Neural progenitor cell (in vitro differentiated cells): ENCODE data around the gene AP1S1. TPM values are rescaled to one million over a fixed set of nuclear protein-coding genes. Genes with fewer than 3 reads are reported as not detected.
A peak's percentile ranks its signal among the peaks of the same experiment; 100 is the strongest.

Source experiments
- DNase-seq: peaks from one replicate; pipeline ENCODE4 v3.0.0-alpha.2; 2016; ENCODE audit warnings: low spot score
- H2AFZ ChIP-seq: fragments of 200-600 bp; sonication (generic); replicated peaks from 2 replicates; pipeline ENCODE4 v1.6.1; 2016; ENCODE audit warnings: antibody characterized with exemption
- H3F3A ChIP-seq: fragments of 200-600 bp; sonication (generic); 2 replicates; pipeline ENCODE4 v1.6.1; 2016; ENCODE audit warnings: antibody characterized with exemption, low read depth
- H3K27ac ChIP-seq: fragments of 200-600 bp; sonication (generic); 2 replicates; pipeline ENCODE4 v1.5.1; 2016; ENCODE audit warnings: mild to moderate bottlenecking
- H3K27me3 ChIP-seq: fragments of 200-600 bp; sonication (generic); 2 replicates; pipeline ENCODE4 v1.6.1; 2016; ENCODE audit warnings: mild to moderate bottlenecking, moderate library complexity
- H3K36me3 ChIP-seq: fragments of 200-600 bp; sonication (generic); 2 replicates; pipeline ENCODE4 v1.5.1; 2016
- H3K4me1 ChIP-seq: fragments of 200-600 bp; sonication (generic); 2 replicates; pipeline ENCODE4 v1.6.1; 2016; ENCODE audit warnings: mixed run types
- H3K4me2 ChIP-seq: fragments of 200-600 bp; sonication (generic); 2 replicates; pipeline ENCODE4 v1.6.1; 2016
- H3K4me3 ChIP-seq: fragments of 200-600 bp; sonication (generic); 2 replicates; pipeline ENCODE4 v1.5.1; 2016
- H3K79me2 ChIP-seq: fragments of 200-600 bp; sonication (generic); 2 replicates; pipeline ENCODE4 v1.6.1; 2016; ENCODE audit warnings: low read depth
- H3K9ac ChIP-seq: fragments of 200-600 bp; sonication (generic); 2 replicates; pipeline ENCODE4 v1.6.1; 2016
- H3K9me3 ChIP-seq: fragments of 200-600 bp; sonication (generic); 2 replicates; pipeline ENCODE4 v1.5.1; 2016; ENCODE audit warnings: low read depth
- H4K20me1 ChIP-seq: fragments of 200-600 bp; sonication (generic); 2 replicates; pipeline ENCODE4 v1.6.1; 2016; ENCODE audit warnings: low read depth
- H3K27ac Mint-ChIP-seq: 3 replicates; pipeline ENCODE4 v1.8.0; 2021; ENCODE audit warnings: mixed read lengths
- H3K27me3 Mint-ChIP-seq: 2 replicates; pipeline ENCODE4 v1.8.0; 2022; ENCODE audit warnings: low read depth, mild to moderate bottlenecking, inconsistent platforms, moderate library complexity, mixed read lengths; ENCODE audit not compliant: insufficient read depth
- H3K36me3 Mint-ChIP-seq: 3 replicates; pipeline ENCODE4 v1.8.0; 2021; ENCODE audit warnings: mixed read lengths
- H3K4me1 Mint-ChIP-seq: 3 replicates; pipeline ENCODE4 v1.8.0; 2021; ENCODE audit warnings: mixed read lengths
- H3K4me3 Mint-ChIP-seq: 3 replicates; pipeline ENCODE4 v1.8.0; 2021; ENCODE audit warnings: mild to moderate bottlenecking, moderate library complexity, mixed read lengths
- H3K9me3 Mint-ChIP-seq: 3 replicates; pipeline ENCODE4 v1.8.0; 2020; ENCODE audit warnings: mixed read lengths
- CTCF ChIP-seq: fragments of 200-600 bp; sonication (generic); IDR thresholded peaks from 2 replicates; pipeline ENCODE4 v1.5.1; 2017; ENCODE audit warnings: antibody characterized with exemption, mild to moderate bottlenecking
- EZH2 ChIP-seq: fragments of 200-600 bp; sonication (generic); IDR thresholded peaks from 2 replicates; pipeline ENCODE4 v1.6.1; 2017; ENCODE audit warnings: antibody characterized with exemption, mild to moderate bottlenecking, moderate library complexity
- EZH2phosphoT487 ChIP-seq: fragments of 200-600 bp; sonication (generic); IDR thresholded peaks from 2 replicates; pipeline ENCODE4 v1.6.1; 2017; ENCODE audit warnings: antibody characterized with exemption
- total RNA-seq: library from RNA; depleted of rRNA; stranded (reverse); fragments of >200 nt; gene quantifications from 2 replicates; pipeline ENCODE4 v1.2.3, GENCODE V29; 2015; ENCODE audit warnings: low replicate concordance

The AP1S1 gene
- total RNA-seq, 1 donor from 2014 or later: 74.4 TPM

GRCh38 chr7:101168412-101169049 lies 14.3 kb downstream of the AP1S1 start:
- H3K27ac Mint-ChIP-seq: no peak overlapping the region
- Histone ChIP-seq H3F3A (peaks cover 15% of the 10 kb centered on the region), H3K79me2 (no peaks in the 10 kb centered on the region), H2AFZ (no peak overlapping the region), H3K27me3 (peaks cover 100% of the 10 kb centered on the region), H3K9ac (no peak overlapping the region), H3K4me3 (no peak overlapping the region), H3K27ac (no peak overlapping the region), H3K36me3 (no peaks in the 10 kb centered on the region), H3K4me2 (no peak overlapping the region), H3K9me3 (no peaks in the 10 kb centered on the region), H3K4me1 (peaks cover 52% of the 10 kb centered on the region), H4K20me1 (peaks cover 78% of the 10 kb centered on the region)
- no peak for DNase-seq
- H3K27me3 Mint-ChIP-seq: peaks cover 78% of the 10 kb centered on the region
- H3K36me3 Mint-ChIP-seq: no peaks in the 10 kb centered on the region
- no peak overlapping the region for H3K4me3 Mint-ChIP-seq
- TF ChIP-seq CTCF (no peak), EZH2phosphoT487 (no peak), EZH2 (no peak)
- H3K4me1 Mint-ChIP-seq: peaks cover 66% of the 10 kb centered on the region
- H3K9me3 Mint-ChIP-seq: no peaks in the 10 kb centered on the region

GRCh38 chr7:101169110-101169837 lies 15.0 kb downstream of the AP1S1 start:
- H4K20me1 ChIP-seq: peaks cover 78% of the 10 kb centered on the region
- Mint-ChIP-seq H3K27ac (no peak overlapping the region), H3K27me3 (peaks cover 84% of the 10 kb centered on the region), H3K4me3 (peak overlapping the region; percentile 80), H3K4me1 (peaks cover 70% of the 10 kb centered on the region), H3K36me3 (no peaks in the 10 kb centered on the region), H3K9me3 (no peaks in the 10 kb centered on the region)
- peaks cover 14% of the 10 kb centered on the region for H3F3A ChIP-seq
- no peaks in the 10 kb centered on the region for H3K36me3 ChIP-seq
- no peak overlapping the region for H3K4me3 ChIP-seq
- H3K27me3 ChIP-seq: peaks cover 100% of the 10 kb centered on the region
- TF ChIP-seq EZH2phosphoT487: no peak
- TF ChIP-seq EZH2: no peak
- no peak for TF ChIP-seq CTCF
- no peak overlapping the region for H3K9ac ChIP-seq
- H3K4me1 ChIP-seq: peaks cover 47% of the 10 kb centered on the region
- DNase-seq: no peak
- no peak overlapping the region for H3K27ac ChIP-seq
- H3K9me3 ChIP-seq: no peaks in the 10 kb centered on the region
- H2AFZ ChIP-seq: no peak overlapping the region
- no peak overlapping the region for H3K4me2 ChIP-seq
- H3K79me2 ChIP-seq: no peaks in the 10 kb centered on the region

GRCh38 chr7:101169838-101170551 lies 15.7 kb downstream of the AP1S1 start:
- H3K27ac Mint-ChIP-seq: no peak overlapping the region
- Histone ChIP-seq H3K4me2 (peak overlapping the region; percentile 41), H4K20me1 (peaks cover 74% of the 10 kb centered on the region), H3K4me1 (peaks cover 43% of the 10 kb centered on the region), H3F3A (peaks cover 21% of the 10 kb centered on the region), H3K36me3 (no peaks in the 10 kb centered on the region), H3K9ac (no peak overlapping the region), H3K9me3 (no peaks in the 10 kb centered on the region), H3K27ac (no peak overlapping the region), H2AFZ (no peak overlapping the region), H3K4me3 (no peak overlapping the region), H3K27me3 (peaks cover 100% of the 10 kb centered on the region), H3K79me2 (no peaks in the 10 kb centered on the region)
- DNase-seq: peak; percentile 81
- peak; percentile 88 for TF ChIP-seq EZH2
- peak; percentile 78 for TF ChIP-seq EZH2phosphoT487
- TF ChIP-seq CTCF: peak; percentile 94
- peaks cover 67% of the 10 kb centered on the region for H3K4me1 Mint-ChIP-seq
- peaks cover 84% of the 10 kb centered on the region for H3K27me3 Mint-ChIP-seq
- H3K9me3 Mint-ChIP-seq: no peaks in the 10 kb centered on the region
- H3K36me3 Mint-ChIP-seq: no peaks in the 10 kb centered on the region
- peak overlapping the region; percentile 80 for H3K4me3 Mint-ChIP-seq
